Stimulated activated CD8-positive, alpha-beta memory T cell treated with anti-CD3 and anti-CD28 coated beads, Interleukin-15, amount 100 ng/mL, for 1 hour (primary cell): Measurements from ENCODE around the gene OTOF.
"Not testable (repeated sequence)": the region's sequence is repeated elsewhere in the genome, so short reads cannot be mapped to it uniquely, and the experiment has no call there.

ENCODE experiments used
- DNase-seq: peaks from one replicate; pipeline ENCODE4 v3.0.0-alpha.2; 2020; ENCODE audit warnings: low read depth

OTOF gene

DNA sequence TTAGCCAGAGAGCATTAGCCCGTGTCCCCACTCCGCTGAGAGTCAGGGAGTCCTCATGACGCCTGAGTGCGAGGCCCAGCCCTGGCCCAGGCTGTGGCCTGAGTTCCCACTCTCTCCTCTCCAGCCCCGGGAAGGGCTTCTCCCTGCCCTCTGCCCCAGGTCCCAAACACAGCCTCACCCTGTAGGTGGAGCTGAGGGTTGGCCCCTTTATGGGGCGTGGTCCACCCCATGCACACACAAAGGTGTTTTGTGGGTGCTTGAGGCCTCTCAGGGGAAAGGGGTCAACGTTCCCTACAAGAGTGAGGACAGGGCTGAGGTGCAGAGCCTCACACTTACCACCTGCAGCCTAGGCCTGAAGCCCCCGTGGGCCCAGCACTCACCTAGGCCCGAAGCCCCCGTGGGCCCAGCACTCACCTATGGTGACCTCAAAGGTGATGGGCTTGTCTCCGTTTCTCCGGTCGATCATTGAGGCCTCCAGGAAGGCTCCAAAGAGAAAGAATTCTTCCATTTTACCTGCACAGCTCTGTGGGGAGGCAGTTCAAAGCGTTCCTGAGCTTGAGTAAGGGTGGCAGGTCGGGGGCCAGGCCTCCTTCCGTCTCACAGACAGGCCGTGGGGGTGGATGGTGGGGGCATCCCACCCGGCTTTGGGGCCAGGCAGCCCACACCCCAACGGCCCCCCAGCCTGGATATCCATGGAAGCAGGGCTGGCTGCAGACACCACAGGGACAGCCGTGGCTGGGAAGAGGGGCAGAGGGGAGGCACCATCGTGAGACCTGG is 2.1 kb upstream of the OTOF start:
- no peak for DNase-seq

DNA sequence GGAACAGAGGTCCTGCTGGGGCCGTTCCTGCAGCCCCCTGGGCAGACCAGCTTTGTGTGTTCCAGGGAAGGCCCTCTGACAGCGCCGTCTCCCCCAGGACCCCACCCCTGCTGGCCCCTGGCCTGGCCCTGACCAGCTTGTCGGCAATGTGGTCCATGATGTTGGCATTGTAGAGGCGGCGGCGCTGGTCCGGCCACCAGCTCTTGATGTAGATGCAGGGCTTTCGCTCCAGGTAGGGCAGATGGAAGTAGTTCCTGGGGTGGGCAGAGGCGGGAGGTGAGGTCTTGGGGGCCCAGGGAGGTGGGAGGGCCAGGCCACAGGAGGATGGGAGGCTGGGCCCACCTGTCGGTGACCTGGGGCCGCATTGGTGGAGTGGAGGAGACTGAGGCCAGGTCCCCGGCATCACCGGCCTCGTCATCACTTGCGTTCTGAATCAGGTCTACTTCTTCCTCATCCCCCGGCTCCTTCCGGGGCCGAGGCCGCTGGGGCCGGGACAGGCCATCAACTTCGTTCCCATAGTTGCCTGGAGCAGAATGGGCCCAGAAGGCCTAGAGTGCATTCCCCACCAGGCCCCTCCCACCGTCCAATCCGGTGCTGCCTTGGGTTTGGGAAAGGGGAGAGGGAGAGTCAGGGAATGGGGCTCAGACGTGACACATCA is 1.3 kb upstream of the OTOF start:
- DNase-seq, result no peak

- no peak for DNase-seq
Measured at GRCh38 chr2:26478366-26478765, 442 bp upstream of the OTOF start.

DNA sequence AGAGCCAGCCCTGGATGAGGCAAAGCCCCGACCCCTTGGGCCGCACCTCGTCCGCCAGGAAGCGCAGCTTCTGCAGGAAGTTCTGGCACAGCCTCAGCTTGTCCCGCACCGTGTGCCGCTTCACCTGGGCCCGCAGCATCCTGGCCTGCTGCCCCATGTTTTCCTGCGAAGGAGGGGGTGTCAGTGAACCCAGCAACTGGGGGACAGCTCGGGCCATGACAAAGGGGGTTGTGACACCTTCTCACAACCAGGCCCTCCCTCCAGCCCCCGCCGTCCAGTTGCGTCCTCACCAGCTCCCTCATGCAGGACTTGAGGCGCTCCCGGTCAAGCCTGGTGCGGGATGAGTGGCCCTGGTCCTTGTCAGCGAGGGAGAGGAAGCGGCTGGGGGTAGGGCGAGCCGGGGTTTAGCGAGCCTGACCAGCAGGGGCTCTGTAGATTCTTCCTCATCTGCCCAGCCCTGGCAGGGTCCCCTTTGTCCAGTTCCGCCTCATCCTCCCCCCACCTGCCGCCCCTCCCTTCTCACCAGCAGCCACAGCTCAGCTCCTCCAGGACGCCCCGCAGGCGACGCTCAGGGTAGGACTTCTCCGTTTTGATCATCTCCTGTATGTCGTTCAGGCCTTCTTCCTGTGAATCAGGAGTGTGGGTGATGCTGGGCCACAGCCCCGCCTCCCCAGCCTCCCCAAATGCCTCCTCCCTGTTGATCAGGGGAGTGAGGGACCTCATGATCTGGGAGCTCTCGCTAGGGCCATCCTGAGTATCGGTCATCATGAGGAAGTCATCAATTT is 606 bp downstream of the OTOF start:
- no peak for DNase-seq

DNA sequence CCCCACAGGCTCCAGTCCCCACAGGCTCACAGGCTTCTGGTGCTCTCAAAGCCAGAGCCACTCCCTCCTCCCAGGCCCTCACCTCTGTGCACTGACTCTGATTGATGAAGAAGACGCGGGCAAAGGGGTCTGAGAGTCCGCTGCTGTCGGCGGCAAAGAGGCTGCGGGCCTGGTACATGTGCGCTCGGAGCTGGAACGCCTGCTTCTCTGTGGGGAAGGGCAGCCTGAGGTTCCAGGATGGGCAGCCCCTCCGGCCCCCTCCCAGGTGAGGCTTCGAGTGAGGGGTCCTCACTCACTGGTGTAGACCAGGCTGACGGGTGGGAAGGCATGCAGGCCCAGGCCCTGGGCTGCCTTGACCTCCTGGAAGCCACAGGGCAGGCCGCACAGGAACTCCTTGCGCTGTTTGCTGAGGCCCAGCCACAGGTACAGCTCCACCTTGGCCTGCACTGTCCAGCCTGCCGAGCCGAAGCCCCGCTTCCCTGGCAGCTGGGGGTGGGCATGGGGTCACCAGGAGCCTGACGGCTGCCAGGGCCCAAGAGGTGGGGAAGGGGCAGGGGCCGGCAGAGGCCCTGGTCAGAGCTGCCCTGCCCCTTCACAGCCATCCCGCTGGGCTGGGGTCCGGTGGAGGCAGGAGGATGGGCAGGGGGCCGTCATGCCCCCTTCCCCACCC is 2.0 kb downstream of the OTOF start:
- no peak for DNase-seq

GRCh38 chr2:26475037-26475436 is 2.9 kb downstream of the OTOF start:
- DNase-seq, result no peak

- no peak for DNase-seq
Measured at GRCh38 chr2:26474261-26474785, 3.6 kb downstream of the OTOF start.

DNA sequence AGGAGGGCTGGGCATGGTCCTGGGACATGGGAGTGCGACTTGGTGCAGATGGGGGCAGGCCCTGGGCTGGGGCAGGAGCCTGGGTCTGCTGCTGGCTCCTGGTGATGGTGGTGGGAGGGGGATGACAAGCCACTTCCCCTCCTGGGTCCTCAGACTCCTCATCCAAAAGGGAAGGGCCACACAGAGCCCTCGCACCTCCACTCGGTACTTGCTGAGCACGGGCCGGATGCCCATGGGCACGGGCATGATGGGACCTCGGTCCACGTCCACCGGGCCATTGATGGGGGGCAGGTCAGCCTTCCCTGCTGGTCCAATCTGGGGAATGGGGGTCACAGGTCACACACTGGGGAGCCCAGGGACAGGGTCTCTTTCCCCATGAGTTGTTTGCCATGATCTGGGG is 4.1 kb downstream of the OTOF start:
- no peak for DNase-seq

DNA sequence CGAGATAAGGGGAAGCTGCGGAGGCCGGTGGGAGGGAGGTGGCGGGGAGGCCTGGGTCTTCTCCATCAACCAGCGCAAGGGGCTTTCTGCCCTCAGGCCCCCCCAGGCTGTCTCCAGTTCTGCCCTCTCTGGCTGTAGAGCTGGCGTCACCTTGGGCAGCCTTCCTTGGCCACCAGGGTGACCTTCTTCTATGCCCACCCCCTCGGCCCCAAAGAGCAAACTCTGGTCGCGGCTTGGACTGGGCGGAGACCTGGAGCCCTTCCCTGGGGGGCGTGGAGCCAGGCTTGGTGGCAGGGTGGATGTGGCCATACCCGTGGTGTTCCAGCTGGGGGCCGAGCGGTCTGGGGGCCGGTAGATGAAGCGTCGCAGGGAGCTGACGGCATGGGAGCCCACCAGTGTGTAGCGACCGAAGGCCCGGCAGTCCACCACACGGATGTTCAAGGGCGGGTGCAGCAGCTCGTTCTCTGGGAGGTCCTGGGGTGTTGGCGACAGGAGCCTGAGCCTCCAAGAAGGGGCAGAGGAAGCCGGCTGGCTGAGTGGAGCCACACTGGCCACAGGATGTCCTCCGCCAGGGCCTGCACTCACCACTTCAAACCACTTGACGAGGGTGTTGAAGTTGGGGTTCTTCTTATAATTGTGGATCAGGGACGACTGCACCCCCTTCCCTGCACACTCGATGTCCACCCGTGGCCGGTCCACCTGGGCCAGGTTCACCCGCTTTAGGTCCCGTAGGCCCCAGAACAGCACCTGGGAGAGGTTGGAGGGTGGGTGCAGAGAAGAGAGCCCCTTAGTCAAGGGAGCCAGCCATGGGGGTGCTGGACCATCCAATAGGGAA is 4.9 kb downstream of the OTOF start:
- no peak for DNase-seq

DNA sequence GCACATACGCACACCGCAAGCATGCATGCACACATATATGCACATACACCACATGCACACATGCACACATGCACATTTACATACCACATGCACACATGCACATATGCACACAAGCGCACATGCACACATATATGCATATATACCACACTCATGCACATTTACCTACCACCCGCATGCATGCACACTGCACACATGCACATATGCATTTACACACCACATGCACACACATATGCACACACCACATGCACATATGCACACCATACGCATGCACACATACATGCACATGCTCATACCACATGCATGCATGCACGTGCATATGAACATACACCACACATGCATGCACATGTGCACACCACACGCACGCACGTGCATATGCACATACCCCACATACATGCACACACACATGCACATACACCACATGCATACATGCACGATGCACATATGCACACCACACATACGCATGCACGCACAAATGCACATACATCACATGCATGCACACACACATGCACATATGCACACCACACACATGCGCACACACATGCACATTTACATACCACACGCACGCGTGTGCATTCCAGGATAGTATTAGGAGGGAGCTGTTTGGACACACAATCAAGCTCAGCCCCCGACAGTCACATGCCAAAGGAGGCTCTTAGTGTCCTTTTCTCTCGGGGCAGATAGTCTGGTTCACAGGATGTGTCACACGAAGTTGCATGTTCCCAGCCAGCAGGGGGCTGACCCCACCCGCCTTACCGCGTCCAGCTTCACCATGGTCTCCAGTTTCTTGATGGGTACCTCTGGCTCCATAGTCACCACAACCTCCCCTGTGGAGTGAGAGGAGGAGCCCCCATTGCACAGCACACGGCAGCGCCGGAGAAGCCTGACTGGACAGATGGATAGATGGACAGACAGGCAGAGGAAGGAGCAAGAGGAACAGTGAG is 5.9 kb downstream of the OTOF start:
- DNase-seq, result no peak

DNA sequence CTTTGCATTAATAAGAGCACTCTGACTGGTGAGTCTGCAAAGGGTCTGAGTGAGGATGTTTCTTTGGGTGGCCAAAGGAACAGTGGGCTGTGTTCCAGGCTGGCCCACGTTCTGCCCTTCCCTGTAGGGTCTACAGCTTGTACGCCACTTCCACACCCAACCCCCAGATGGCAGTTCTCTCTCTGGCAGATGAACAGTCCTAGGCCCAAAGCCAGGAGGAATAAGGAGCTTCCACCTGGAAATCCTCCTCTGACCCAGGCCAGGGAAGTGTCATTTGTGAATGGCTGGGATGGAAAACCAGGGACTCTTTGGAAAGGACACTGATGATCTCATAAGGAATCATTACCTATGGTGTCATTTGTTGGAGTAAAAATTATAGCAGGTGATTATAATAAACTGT is 6.6 kb downstream of the OTOF start:
- no peak for DNase-seq

GRCh38 chr2:26470601-26471260 is 7.2 kb downstream of the OTOF start:
- DNase-seq, result no peak

DNA sequence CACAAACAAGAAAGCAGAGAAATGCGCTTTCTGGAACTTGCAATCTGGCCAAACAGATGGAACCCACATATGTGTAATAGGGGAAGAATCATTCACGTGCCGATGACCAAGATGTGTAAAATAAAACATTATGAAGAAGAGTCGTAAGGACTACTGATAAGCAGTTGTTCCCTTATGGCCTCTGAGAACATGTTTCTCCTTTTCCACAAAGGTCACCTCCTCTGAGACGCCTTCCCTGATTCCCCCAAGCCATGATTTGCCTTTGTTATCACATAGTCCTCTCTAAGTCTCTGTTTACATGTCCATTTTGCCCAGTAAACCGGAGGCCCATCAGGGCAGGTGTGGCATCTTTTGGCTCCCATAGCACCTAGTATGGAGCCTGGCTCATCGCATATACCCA is 8.0 kb downstream of the OTOF start:
- no peak for DNase-seq

DNA sequence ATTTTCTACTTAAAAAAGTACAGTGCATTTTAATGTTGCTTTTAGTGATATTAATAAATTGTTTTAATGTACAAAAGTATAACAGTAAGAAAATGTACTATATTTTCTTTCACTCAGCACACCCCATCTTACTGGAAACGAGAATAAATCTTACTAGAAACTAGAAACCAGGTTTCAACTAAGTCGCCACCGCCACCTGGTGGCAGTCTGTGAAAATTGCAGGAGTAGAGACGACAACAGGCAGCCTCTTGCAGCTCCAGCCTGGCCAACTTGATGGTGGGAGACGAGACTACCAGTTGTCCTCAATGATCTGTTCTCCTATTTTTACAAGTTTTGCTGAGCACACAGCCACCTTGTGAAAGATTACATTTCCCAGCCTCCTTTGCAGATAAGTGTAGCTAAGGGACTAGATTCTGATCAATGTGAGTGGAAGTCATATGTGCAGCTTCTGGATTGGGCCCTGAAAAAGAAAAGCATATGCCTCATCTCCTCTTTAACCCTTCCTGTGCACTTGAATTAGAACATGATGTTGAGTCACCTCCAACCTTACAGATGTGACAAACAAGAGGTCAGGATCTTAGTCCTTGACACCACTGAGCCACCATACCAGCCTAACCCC is 8.7 kb downstream of the OTOF start:
- DNase-seq, result peak; percentile 19

- DNase-seq, result not testable (repeated sequence)
Measured at GRCh38 chr2:26468544-26468943, 9.4 kb downstream of the OTOF start.

DNA sequence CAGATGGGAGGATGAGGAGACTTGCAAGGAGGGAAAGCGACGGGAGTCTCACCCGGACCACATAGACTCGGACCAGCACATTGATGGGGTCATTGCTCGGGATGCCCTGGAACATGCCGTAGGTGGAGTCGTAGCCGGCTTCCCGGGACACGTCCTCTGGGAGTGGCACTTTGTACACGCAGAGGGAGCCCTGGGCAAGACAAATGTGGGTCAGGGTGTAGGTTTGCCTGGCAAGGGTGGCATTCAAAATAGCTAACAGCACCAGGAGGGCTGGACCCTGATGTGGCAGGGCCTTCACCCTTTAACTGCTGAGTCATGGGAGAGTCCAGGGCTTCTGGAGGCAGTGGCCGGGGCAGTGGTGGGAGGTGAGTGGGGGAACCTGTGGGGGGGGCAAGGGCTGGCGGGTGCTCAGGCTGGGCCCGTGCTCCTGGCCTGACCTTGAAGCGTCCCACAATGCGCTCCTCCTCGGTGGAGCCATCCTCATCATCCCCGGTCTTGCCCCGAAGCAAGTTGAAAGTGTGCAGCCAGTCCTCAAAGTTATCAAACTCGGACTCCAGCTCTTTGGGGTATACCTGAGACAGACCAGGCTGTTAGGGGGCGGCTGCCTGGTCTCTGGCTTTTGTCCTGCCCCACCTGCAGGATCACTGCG is 11.1 kb downstream of the OTOF start:
- no peak for DNase-seq

GRCh38 chr2:26465981-26466471 is 11.9 kb downstream of the OTOF start:
- DNase-seq, result no peak

DNA sequence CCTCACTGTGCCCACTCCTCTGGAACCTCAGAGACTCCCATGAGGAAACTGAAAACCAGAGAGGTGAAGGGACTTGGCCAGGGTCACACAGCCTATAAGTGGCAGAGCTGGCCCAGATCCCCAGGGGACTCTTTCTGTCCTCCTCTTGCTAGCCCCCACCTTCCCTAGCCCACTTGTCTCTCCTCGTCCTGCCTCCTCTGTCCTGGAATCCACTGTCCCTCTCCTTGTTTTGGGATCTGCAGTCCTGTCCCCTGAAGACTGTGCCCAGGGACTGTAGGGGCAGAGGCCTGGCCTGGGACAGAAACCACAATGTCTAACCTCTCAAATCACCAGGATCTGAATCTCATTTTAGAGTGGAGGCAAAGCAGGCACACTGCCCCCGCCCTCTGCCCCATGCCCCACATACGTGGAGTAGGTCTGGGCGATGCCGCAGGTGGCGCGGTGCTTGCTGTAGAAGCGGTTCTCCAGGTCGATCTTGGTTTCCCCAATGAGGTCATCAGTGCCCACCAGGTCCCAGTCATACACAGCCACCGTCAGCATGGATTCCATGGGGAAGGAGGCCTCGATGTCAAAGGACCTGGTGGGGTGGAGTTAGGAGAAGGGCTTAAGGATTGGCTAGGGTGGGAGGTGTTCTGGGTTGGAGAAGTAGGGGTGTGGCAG is 12.5 kb downstream of the OTOF start:
- DNase-seq, result no peak
